ENCODE measurements around the gene ATRNL1. TPM values are rescaled to one million over a fixed set of nuclear protein-coding genes. Genes with fewer than 3 reads are reported as not detected.

The ATRNL1 gene
- polyA plus RNA-seq, 1 of the 3 experiments (the other 2 are of a cell fraction), result 0.67 TPM

- H3K4me3 ChIP-seq (ENCODE audit: low read depth in 2 of 2, low read length in 1 of 2), result no peak overlapping the region
- no peaks in the 10 kb centered on the region for H3K27me3 ChIP-seq (ENCODE audit: insufficient read depth)
- no peak overlapping the region for H3K9ac ChIP-seq
- no peaks in the 10 kb centered on the region for H4K20me1 ChIP-seq (ENCODE audit: insufficient read depth)
- H3K27ac ChIP-seq (ENCODE audit: low read depth in 2 of 2, low read length in 1 of 2), result no peak overlapping the region; a peak in 1 of 4 replicates
- 46% methylated on average over 5 of the region's 5 CpGs for WGBS (ENCODE audit: low lambda C conversion rate)
- H3K79me2 ChIP-seq (ENCODE audit: insufficient read depth), result no peaks in the 10 kb centered on the region
- peak; percentile 39 for DNase-seq
- TF ChIP-seq MXI1 (IDR thresholded peaks at IDR 0.05; ENCODE audit: low read depth, low read length), result 0 out of 2 replicates have a peak, but pooled peaks have one; percentile 22
- TF ChIP-seq RCOR1 (IDR thresholded peaks at IDR 0.05; ENCODE audit: low read length), result no peak
- no peak for TF ChIP-seq EZH2phosphoT487 (IDR thresholded peaks at IDR 0.05; ENCODE audit: borderline replicate concordance, low read depth)
- TF ChIP-seq GATA2 (CRISPR knock-in tag; IDR thresholded peaks at IDR 0.05), result peak; percentile 49
- TF ChIP-seq FOXJ3 (CRISPR knock-in tag; IDR thresholded peaks at IDR 0.05), result 0 out of 2 replicates have a peak, but pooled peaks have one; percentile 21
- no peaks in the 10 kb centered on the region for H3K36me3 ChIP-seq (replicated peaks in 1 of 2; ENCODE audit: control insufficient read depth in 1 of 2, insufficient read depth in 2 of 2, low read length in 1 of 2)
- H3K9me3 ChIP-seq, result no peaks in the 10 kb centered on the region
- ChIA-PET CTCF (interaction anchor here (0.6 to 2.9 kb wide), 4 partner anchors 9 to 695 kb away, joined by 3 to 11 read pairs (median 3); no protein-coding TSS in a partner anchor), POLR2A (no interaction called here)
- no peaks in the 10 kb centered on the region; a peak in 2 of 4 replicates for H3K4me1 ChIP-seq (ENCODE audit: control insufficient read depth in 1 of 2, insufficient read depth in 2 of 2, low read depth in 1 of 2, low read length in 1 of 2)
- no peak overlapping the region; the same call in 1 of the 2 replicates for H2AFZ ChIP-seq (ENCODE audit: low read depth)
- no peak overlapping the region for H3K4me2 ChIP-seq
- H3F3A ChIP-seq (replicated peaks; ENCODE audit: insufficient read depth), result no peaks in the 10 kb centered on the region
- H3K9me2 ChIP-seq, result no peaks in the 10 kb centered on the region
Measured at GRCh38 chr10:115727129-115727528, 634.0 kb downstream of the ATRNL1 start.

- H3K27ac ChIP-seq (ENCODE audit: low read depth in 2 of 2, low read length in 1 of 2), result no peak overlapping the region
- CTCF ChIA-PET, result no interaction called here
- DNase-seq, result no peak
- H3K36me3 ChIP-seq (replicated peaks in 1 of 2; ENCODE audit: control insufficient read depth in 1 of 2, insufficient read depth in 2 of 2, low read length in 1 of 2), result no peaks in the 10 kb centered on the region
- H3K9me2 ChIP-seq, result no peaks in the 10 kb centered on the region
- H4K20me1 ChIP-seq (ENCODE audit: insufficient read depth), result no peaks in the 10 kb centered on the region
- no peaks in the 10 kb centered on the region for H3K79me2 ChIP-seq (ENCODE audit: insufficient read depth)
- no peaks in the 10 kb centered on the region for H3K9me3 ChIP-seq
- H2AFZ ChIP-seq (ENCODE audit: low read depth), result no peak overlapping the region
- no peaks in the 10 kb centered on the region for H3K4me1 ChIP-seq (ENCODE audit: control insufficient read depth in 1 of 2, insufficient read depth in 2 of 2, low read depth in 1 of 2, low read length in 1 of 2)
- H3K9ac ChIP-seq, result no peak overlapping the region
- WGBS (ENCODE audit: low lambda C conversion rate), result 56% methylated on average over 1 of the region's 1 CpG
- POLR2A ChIA-PET, result no interaction called here
- no peak overlapping the region for H3K4me3 ChIP-seq (ENCODE audit: low read depth in 2 of 2, low read length in 1 of 2)
- TF ChIP-seq CHD2 (IDR thresholded peaks at IDR 0.05; ENCODE audit: low read length, partially characterized antibody) (no peak), MXI1 (IDR thresholded peaks at IDR 0.05; ENCODE audit: low read depth, low read length) (no peak), RXRA (IDR thresholded peaks at IDR 0.05; ENCODE audit: borderline replicate concordance, low read depth) (no peak), GABPA (IDR thresholded peaks at IDR 0.05; ENCODE audit: low read depth) (no peak), FOXJ3 (CRISPR knock-in tag; IDR thresholded peaks at IDR 0.05) (no peak), TEAD4 (IDR thresholded peaks at IDR 0.05; ENCODE audit: borderline replicate concordance, insufficient read depth) (no peak)
- no peaks in the 10 kb centered on the region for H3K27me3 ChIP-seq (ENCODE audit: insufficient read depth)
- no peak overlapping the region for H3K4me2 ChIP-seq
- H3F3A ChIP-seq (replicated peaks; ENCODE audit: insufficient read depth), result no peaks in the 10 kb centered on the region
Measured at GRCh38 chr10:115744089-115744488, 650.9 kb downstream of the ATRNL1 start.

- no peaks in the 10 kb centered on the region for H3K36me3 ChIP-seq (replicated peaks in 1 of 2; ENCODE audit: control insufficient read depth in 1 of 2, insufficient read depth in 2 of 2, low read length in 1 of 2)
- TF ChIP-seq REST (IDR thresholded peaks at IDR 0.05; ENCODE audit: low read depth, low read length) (no peak), NFIC (IDR thresholded peaks at IDR 0.05; ENCODE audit: borderline replicate concordance) (no peak), MEF2A (IDR thresholded peaks at IDR 0.05; ENCODE audit: borderline replicate concordance, low read depth) (no peak), SIN3A (IDR thresholded peaks at IDR 0.05; ENCODE audit: borderline replicate concordance, low read depth, low read length) (no peak), NRF1 (IDR thresholded peaks at IDR 0.05; ENCODE audit: low read depth, low read length) (no peak), RFX5 (IDR thresholded peaks at IDR 0.05; ENCODE audit: low read length) (no peak), JUND (IDR thresholded peaks at IDR 0.05) (no peak), MAX (IDR thresholded peaks at IDR 0.05; ENCODE audit: low read depth) (no peak), FOXM1 (IDR thresholded peaks at IDR 0.05; ENCODE audit: low read depth) (no peak), USF2 (IDR thresholded peaks at IDR 0.05; ENCODE audit: borderline replicate concordance, low read depth, low read length) (no peak), EZH2phosphoT487 (IDR thresholded peaks at IDR 0.05; ENCODE audit: borderline replicate concordance, low read depth) (no peak), GABPA (IDR thresholded peaks at IDR 0.05; ENCODE audit: low read depth) (no peak)
- H2AFZ ChIP-seq (ENCODE audit: low read depth), result no peak overlapping the region
- H3K4me2 ChIP-seq, result no peak overlapping the region
- no peaks in the 10 kb centered on the region for H4K20me1 ChIP-seq (ENCODE audit: insufficient read depth)
- ChIA-PET CTCF (no interaction called here), POLR2A (no interaction called here)
- no peaks in the 10 kb centered on the region for H3K79me2 ChIP-seq (ENCODE audit: insufficient read depth)
- no peaks in the 10 kb centered on the region; a peak in 1 of 4 replicates for H3K4me1 ChIP-seq (ENCODE audit: control insufficient read depth in 1 of 2, insufficient read depth in 2 of 2, low read depth in 1 of 2, low read length in 1 of 2)
- H3K9me3 ChIP-seq, result no peaks in the 10 kb centered on the region
- H3K4me3 ChIP-seq (ENCODE audit: low read depth in 2 of 2, low read length in 1 of 2), result no peak overlapping the region
- no peak overlapping the region for H3K9ac ChIP-seq
- no peak overlapping the region for H3K27ac ChIP-seq (ENCODE audit: low read depth in 2 of 2, low read length in 1 of 2)
- H3K27me3 ChIP-seq (ENCODE audit: insufficient read depth), result no peaks in the 10 kb centered on the region
- no peaks in the 10 kb centered on the region for H3F3A ChIP-seq (replicated peaks; ENCODE audit: insufficient read depth)
- DNase-seq, result no peak
- no peaks in the 10 kb centered on the region for H3K9me2 ChIP-seq
- WGBS (ENCODE audit: low lambda C conversion rate), result 38% methylated on average over 2 of the region's 2 CpGs
Measured at GRCh38 chr10:115745943-115746342, 652.8 kb downstream of the ATRNL1 start.
